H1 (cell line): ENCODE data around the gene RABEPK. TPM values are rescaled to one million over a fixed set of nuclear protein-coding genes. Genes with fewer than 3 reads are reported as not detected.

Experiments used
- CTCF ChIA-PET: fragments of 300-600 bp; sonication (Branson Sonifier 250); formaldehyde crosslinking; loops from one replicate; lab custom pipeline; 2021; ENCODE audit not compliant: partially characterized antibody; lab: Charles Lee
- POLR2A ChIA-PET: fragments of 300-600 bp; sonication (Branson Sonifier 250); formaldehyde crosslinking; loops from one replicate; lab custom pipeline; 2021; ENCODE audit warnings: inconsistent platforms; ENCODE audit not compliant: partially characterized antibody; lab: Charles Lee
- DNase-seq, 2 experiments: peaks; one replicate each; pipeline versions ENCODE4 v3.0.0 to v3.0.0-alpha.2; 2010 to 2022; ENCODE audit warnings: low spot score in 2 of 2, low read depth in 1 of 2, mixed read lengths in 1 of 2
- FAIRE-seq: peaks from 2 replicates; lab custom pipeline; 2011; peaks lifted over from hg19 to GRCh38; lab: Jason Lieb, UNC
- H2AFZ ChIP-seq: 2 replicates; pipeline ENCODE4 v1.8.1; 2012; ENCODE audit warnings: low read length, inconsistent platforms
- H2AK5ac ChIP-seq: 2 replicates; pipeline ENCODE4 v1.6.1; 2013; ENCODE audit warnings: low read depth, low read length
- H2BK120ac ChIP-seq: replicated peaks from 2 replicates; pipeline ENCODE3; 2013; ENCODE audit warnings: low read depth, low read length, inconsistent platforms
- H2BK12ac ChIP-seq: 2 replicates; pipeline ENCODE4 v1.6.1; 2013; ENCODE audit warnings: low read depth, low read length
- H2BK15ac ChIP-seq: 2 replicates; pipeline ENCODE4 v1.6.1; 2013; ENCODE audit warnings: low read length
- H2BK20ac ChIP-seq: 2 replicates; pipeline ENCODE4 v1.6.1; 2013; ENCODE audit warnings: low read length
- H2BK5ac ChIP-seq: 2 replicates; pipeline ENCODE4 v1.6.1; 2013; ENCODE audit warnings: low read depth, low read length
- H3K14ac ChIP-seq: 2 replicates; pipeline ENCODE4 v1.6.1; 2013; ENCODE audit warnings: inconsistent platforms; ENCODE audit not compliant: insufficient read length
- H3K18ac ChIP-seq: 2 replicates; pipeline ENCODE4 v1.6.1; 2013; ENCODE audit warnings: low read length; ENCODE audit errors: extremely low read depth
- H3K23ac ChIP-seq: 2 replicates; pipeline ENCODE4 v1.6.1; 2013; ENCODE audit warnings: inconsistent platforms; ENCODE audit not compliant: insufficient read length
- H3K23me2 ChIP-seq: 2 replicates; pipeline ENCODE4 v1.6.1; 2013; ENCODE audit warnings: low read depth, low read length
- H3K27ac ChIP-seq: 2 replicates; pipeline ENCODE4 v1.6.1; 2011; ENCODE audit warnings: low read depth, low read length, inconsistent platforms
- H3K27me3 ChIP-seq, 4 experiments: replicated peaks in 1 of 4; 1 replicate in 1 of 4; 2 replicates in 3 of 4; pipeline versions ENCODE4 v1.6.1 to v1.8.1; 2011 to 2013; ENCODE audit warnings: low read length in 3 of 4, mild to moderate bottlenecking in 3 of 4, inconsistent platforms in 2 of 4, mixed read lengths in 2 of 4, moderate library complexity in 1 of 4; ENCODE audit not compliant: control insufficient read depth in 3 of 4, insufficient read depth in 3 of 4; ENCODE audit errors: extremely low read depth in 1 of 4
- H3K36me3 ChIP-seq, 4 experiments: 2 replicates each; pipeline versions ENCODE4 v1.6.1 to v1.8.1; 2011 to 2013; ENCODE audit warnings: mild to moderate bottlenecking in 4 of 4, low read length in 3 of 4, moderate library complexity in 2 of 4, control low read depth in 1 of 4, inconsistent platforms in 1 of 4; ENCODE audit not compliant: insufficient read depth in 4 of 4, control insufficient read depth in 2 of 4
- H3K4ac ChIP-seq: replicated peaks from 2 replicates; pipeline ENCODE3; 2013; ENCODE audit warnings: low read length, low read depth, mixed read lengths, inconsistent platforms; ENCODE audit not compliant: insufficient read length
- H3K4me1 ChIP-seq, 4 experiments: replicated peaks in 1 of 4; 1 replicate in 1 of 4; 2 replicates in 3 of 4; pipeline versions ENCODE4 v1.6.1 to v1.8.1; 2011 to 2013; ENCODE audit warnings: low read length in 3 of 4, inconsistent platforms in 2 of 4, mixed read lengths in 1 of 4; ENCODE audit not compliant: insufficient read depth in 4 of 4, control insufficient read depth in 3 of 4
- H3K4me2 ChIP-seq, 2 experiments: 2 replicates each; pipeline versions ENCODE4 v1.6.1 to v1.8.1; 2011 to 2013; ENCODE audit warnings: low read depth in 2 of 2, low read length in 2 of 2, control low read depth in 1 of 2, inconsistent platforms in 1 of 2, mild to moderate bottlenecking in 1 of 2; ENCODE audit not compliant: insufficient read depth in 1 of 2
- H3K4me3 ChIP-seq, 4 experiments: fragments of 200-600, 300-600 bp in 1 of 4; sonication (generic), shearing (Covaris generic), sonication (Bioruptor Twin) in 1 of 4; 2 replicates each; pipeline versions ENCODE4 v1.5.1 to v1.8.1; 2011 to 2016; ENCODE audit warnings: low read length in 4 of 4, low read depth in 3 of 4, control low read depth in 2 of 4, inconsistent platforms in 2 of 4, mild to moderate bottlenecking in 2 of 4, mixed read lengths in 1 of 4, moderate library complexity in 1 of 4; ENCODE audit not compliant: insufficient read depth in 2 of 4; ENCODE audit errors: extremely low read depth in 1 of 4
- H3K56ac ChIP-seq: replicated peaks from 2 replicates; pipeline ENCODE3; 2013; ENCODE audit warnings: low read depth, mild to moderate bottlenecking, mixed read lengths, low read length, inconsistent platforms; ENCODE audit not compliant: insufficient read length
- H3K79me1 ChIP-seq: 2 replicates; pipeline ENCODE4 v1.6.1; 2013; ENCODE audit warnings: low read depth, low read length, control low read depth
- H3K79me2 ChIP-seq, 2 experiments: 2 replicates each; pipeline versions ENCODE4 v1.6.1 to v1.8.1; 2012 to 2013; ENCODE audit warnings: low read length in 2 of 2, mild to moderate bottlenecking in 2 of 2, inconsistent platforms in 1 of 2; ENCODE audit not compliant: insufficient read depth in 2 of 2, control insufficient read depth in 1 of 2
- H3K9ac ChIP-seq, 4 experiments: replicated peaks in 1 of 4; 1 replicate in 1 of 4; 2 replicates in 3 of 4; pipeline versions ENCODE4 v1.6.1 to v1.8.1; 2011 to 2013; ENCODE audit warnings: low read depth in 3 of 4, low read length in 3 of 4, control low read depth in 2 of 4, mild to moderate bottlenecking in 2 of 4, moderate library complexity in 2 of 4, inconsistent platforms in 1 of 4; ENCODE audit errors: extremely low read depth in 1 of 4
- H3K9me3 ChIP-seq, 2 experiments: 2 replicates each; pipeline versions ENCODE4 v1.6.1 to v1.8.1; 2012 to 2013; ENCODE audit warnings: mild to moderate bottlenecking in 2 of 2, moderate library complexity in 2 of 2, control low read depth in 1 of 2, inconsistent platforms in 1 of 2, low read depth in 1 of 2, low read length in 1 of 2, mixed read lengths in 1 of 2; ENCODE audit not compliant: insufficient read depth in 2 of 2
- H4K20me1 ChIP-seq, 2 experiments: replicated peaks in 1 of 2; 2 replicates each; pipeline versions ENCODE3 to v1.8.1; 2011 to 2013; ENCODE audit warnings: inconsistent platforms in 2 of 2, low read length in 2 of 2, mild to moderate bottlenecking in 1 of 2; ENCODE audit not compliant: insufficient read depth in 2 of 2, control insufficient read depth in 1 of 2
- H4K5ac ChIP-seq: 2 replicates; pipeline ENCODE4 v1.6.1; 2013; ENCODE audit warnings: low read length, low read depth, mixed read lengths, inconsistent platforms; ENCODE audit not compliant: insufficient read length
- H4K8ac ChIP-seq: 2 replicates; pipeline ENCODE4 v1.8.0; 2013; ENCODE audit warnings: mild to moderate bottlenecking, moderate library complexity, low read length, inconsistent platforms; ENCODE audit not compliant: insufficient read depth; ENCODE audit errors: extremely low read depth
- H4K91ac ChIP-seq: replicated peaks from 2 replicates; pipeline ENCODE3; 2013; ENCODE audit warnings: low read length, mixed read lengths, inconsistent platforms; ENCODE audit not compliant: insufficient read length
- BCL11A ChIP-seq, 2 experiments: IDR thresholded peaks; one replicate each; pipeline ENCODE4 v1.6.1; 2011; ENCODE audit warnings: low read depth in 2 of 2, low read length in 2 of 2, mild to moderate bottlenecking in 2 of 2
- HDAC2 ChIP-seq, 2 experiments: fragments of 300-600 bp in 1 of 2; sonication (generic) in 1 of 2; IDR thresholded peaks; 2 replicates each; pipeline ENCODE4 v1.6.1; 2011 to 2012; ENCODE audit warnings: low read depth in 2 of 2, low read length in 2 of 2, mild to moderate bottlenecking in 2 of 2, moderate library complexity in 2 of 2, borderline replicate concordance in 1 of 2, inconsistent platforms in 1 of 2
- KDM5A ChIP-seq: fragments of 200-600 bp; IDR thresholded peaks from 2 replicates; pipeline ENCODE4 v1.7.1; 2012; ENCODE audit warnings: mild to moderate bottlenecking, low read length, inconsistent platforms, mixed read lengths
- NANOG ChIP-seq: IDR thresholded peaks from 2 replicates; pipeline ENCODE4 v1.6.1; 2011; ENCODE audit warnings: low read length, low read depth, mild to moderate bottlenecking, inconsistent platforms; ENCODE audit not compliant: insufficient read depth, poor library complexity, severe bottlenecking
- PHF8 ChIP-seq: fragments of 200-600 bp; sonication (generic); conservative IDR thresholded peaks from 2 replicates; pipeline ENCODE4 v1.7.1; 2012; ENCODE audit warnings: low read depth, mild to moderate bottlenecking, inconsistent platforms, low read length, moderate library complexity
- SRF ChIP-seq: IDR thresholded peaks from 2 replicates; pipeline ENCODE4 v1.6.1; 2011; ENCODE audit warnings: mild to moderate bottlenecking, low read depth, low read length, moderate library complexity
- TAF1 ChIP-seq: IDR thresholded peaks from 2 replicates; pipeline ENCODE4 v1.6.1; 2011; ENCODE audit warnings: mild to moderate bottlenecking, low read depth, low read length
- WGBS, 2 experiments: shearing (Covaris generic) in 1 of 2; methylation state at CpG; one replicate each; pipeline versions ENCODE4 v1.1.6 to v1.1.7; 2013 to 2015; ENCODE audit warnings: low lambda C conversion rate in 2 of 2, mixed read lengths in 2 of 2, inconsistent platforms in 1 of 2, low coverage in 1 of 2, missing lambda C conversion rate in 1 of 2; ENCODE audit not compliant: insufficient replicate concordance in 2 of 2, insufficient coverage in 1 of 2, insufficient read length in 1 of 2; ENCODE audit errors: extremely low coverage in 1 of 2, missing lambda C conversion rate in 1 of 2; 5-methylcytosine and 5-hydroxymethylcytosine counted together
- polyA plus RNA-seq, 7 experiments: library from polyadenylated mRNA; depleted of rRNA in 3 of 7; stranded (reverse) in 5 of 7; unstranded in 2 of 7; fragments of >200 nt in 5 of 7; fragments of 200-250 nt in 2 of 7; gene quantifications; 1 replicate in 5 of 7; 2 replicates in 1 of 7; 4 replicates in 1 of 7; pipeline versions ENCODE4 v1.2.1 to v1.2.3, GENCODE V29; 2011 to 2013; ENCODE audit warnings: missing spikeins in 2 of 7, mixed read lengths in 2 of 7
- total RNA-seq: library from RNA; stranded (reverse); fragmentation: NEBNext Ultra II Directional; extraction: Animal tissue kit (Norgen Biotek cat#: 25700); gene quantifications from 2 replicates; pipeline ENCODE4 v1.2.1, GENCODE V29; 2021
- TF ChIP-seq, protein P1 (sequence below): IDR thresholded peaks from 2 replicates; pipeline ENCODE4 v1.6.1; 2011; ENCODE audit warnings: low read length, improper control_type of control experiment

Gene RABEPK
- total and polyA plus RNA-seq, 2 of the 8 experiments (the other 6 are each of a cell fraction or from before 2014, with no cell fraction given) = 26.3 to 34.3 TPM

DNA sequence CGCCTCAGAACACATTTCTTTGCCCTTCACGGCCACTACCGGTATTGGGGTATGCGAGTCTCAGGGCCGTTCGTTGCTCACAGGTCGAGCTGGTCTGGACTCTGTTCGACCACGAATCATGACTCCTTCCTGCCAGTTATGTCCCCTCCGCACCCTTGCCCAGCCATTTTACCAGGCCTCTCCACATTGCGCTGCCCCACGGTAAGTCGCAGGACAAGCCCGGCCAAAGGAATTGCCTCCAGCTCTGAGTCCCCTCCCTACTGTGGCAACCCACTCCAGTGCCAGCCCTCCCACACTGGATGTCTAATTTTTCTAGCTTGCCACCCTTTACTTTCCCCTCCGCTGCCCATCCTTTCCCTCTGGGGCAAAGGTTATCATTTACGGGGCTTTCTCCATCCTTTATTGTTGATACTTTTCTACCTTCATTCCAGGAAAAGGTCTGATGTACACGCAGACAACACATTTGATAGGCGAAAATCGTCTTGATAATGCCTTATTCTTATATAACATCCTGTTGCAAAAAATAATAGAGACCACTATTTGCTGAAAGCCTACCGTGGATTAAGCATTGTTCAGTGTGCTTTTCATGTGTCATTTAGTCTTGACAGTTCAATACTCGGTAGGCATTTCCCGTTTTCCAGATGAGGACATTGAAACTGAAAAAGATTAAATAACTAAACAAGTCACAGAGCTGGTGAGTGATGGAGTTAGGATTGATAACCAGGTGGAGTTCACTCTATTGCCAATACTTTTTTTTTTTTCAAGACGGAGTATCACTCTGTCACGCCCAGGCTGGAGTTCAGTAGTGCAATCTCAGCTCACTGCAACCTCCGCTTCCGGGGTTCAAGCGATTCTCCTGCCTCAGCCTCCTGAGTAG is 41.8 kb downstream of the RABEPK start:
- ChIA-PET POLR2A (interaction anchor here (0.9 to 3.8 kb wide), 34 partner anchors 9 to 402 kb away, joined by 3 to 24 read pairs (median 6); partner anchors contain the start of genes ARPC5L, GAPVD1, RABEPK and RPL35), CTCF (interaction anchor here (1.2 to 2.0 kb wide), 3 partner anchors 14 to 133 kb away, joined by 5 to 8 read pairs (median 6); no protein-coding TSS in a partner anchor)
- Histone ChIP-seq H4K8ac (peak overlapping the region; percentile 94; the same call in 1 of the 2 replicates), H3K4me1 (peaks cover 0 to 6% (median under 1%) of the 10 kb centered on the region in 4 experiments; a peak in 1 of 7 replicates), H3K79me2 (peaks cover 7 to 33% of the 10 kb centered on the region in 2 experiments), H2BK120ac (peak overlapping the region; percentile 96), H3K36me3 (peaks cover 20 to 32% (median 23%) of the 10 kb centered on the region in 4 experiments), H2BK15ac (no peak overlapping the region), H3K23me2 (peaks cover 9% of the 10 kb centered on the region; the same call in 1 of the 2 replicates), H3K14ac (peak overlapping the region; percentile 98), H3K79me1 (0 out of 2 replicates have a peak, but pooled peaks cover 3% of the 10 kb centered on the region), H3K4ac (peak overlapping the region; percentile 100), H3K18ac (peak overlapping the region; percentile 42), H3K27ac (peak overlapping the region; percentile 91), H3K4me3 (peak overlapping the region; percentile 75 to 100 (median 90)), H3K4me2 (peak overlapping the region; percentile 86 to 89), H3K56ac (peak overlapping the region; percentile 99), H2BK20ac (no peak overlapping the region), H2BK12ac (peak overlapping the region; percentile 82), H2AK5ac (peak overlapping the region; percentile 94; the same call in 1 of the 2 replicates), H3K9me3 (no peaks in the 10 kb centered on the region), H4K5ac (peak overlapping the region; percentile 98), H2BK5ac (peak overlapping the region; percentile 96), H3K23ac (no peak overlapping the region), H3K27me3 (peaks cover 0 to 2% (median 0%) of the 10 kb centered on the region in 4 experiments; a peak in 1 of 7 replicates), H3K9ac (peak overlapping the region; percentile 68 to 98 (median 91)), H4K20me1 (peaks cover 0 to 14% of the 10 kb centered on the region in 2 experiments), H2AFZ (peak overlapping the region; percentile 60), H4K91ac (peak overlapping the region; percentile 99)
- WGBS, 2 experiments = 43% methylated on average over 27 of the region's 27 CpGs; no CpG with 5 or more reads in 1 of the 2 experiments
- DNase-seq = no peak
- FAIRE-seq = no peak
- TF ChIP-seq NANOG (no peak), SRF (no peak), KDM5A (no peak), TAF1 (peak; percentile 23; the same call in 1 of the 2 replicates), BCL11A (IDR thresholded peaks at IDR 0.05; ENCODE audit: low read depth in 2 of 2, low read length in 2 of 2) (no peak), PHF8 (peak; percentile 72; the same call in 1 of the 2 replicates), HDAC2 (IDR thresholded peaks at IDR 0.05; ENCODE audit: borderline replicate concordance in 1 of 2, low read depth in 2 of 2, low read length in 2 of 2) (no peak; a peak in 1 of 4 replicates)
- TF ChIP-seq, protein P1, sequence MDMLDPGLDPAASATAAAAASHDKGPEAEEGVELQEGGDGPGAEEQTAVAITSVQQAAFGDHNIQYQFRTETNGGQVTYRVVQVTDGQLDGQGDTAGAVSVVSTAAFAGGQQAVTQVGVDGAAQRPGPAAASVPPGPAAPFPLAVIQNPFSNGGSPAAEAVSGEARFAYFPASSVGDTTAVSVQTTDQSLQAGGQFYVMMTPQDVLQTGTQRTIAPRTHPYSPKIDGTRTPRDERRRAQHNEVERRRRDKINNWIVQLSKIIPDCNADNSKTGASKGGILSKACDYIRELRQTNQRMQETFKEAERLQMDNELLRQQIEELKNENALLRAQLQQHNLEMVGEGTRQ = no peak
